GM10266 (cell line): Measurements from ENCODE around the gene NHLH1.

Experiments used
- DNase-seq: peaks from one replicate; pipeline ENCODE4 v3.0.0; 2012; ENCODE audit errors: extremely low spot score
- CTCF ChIP-seq: IDR thresholded peaks from 2 replicates; pipeline ENCODE4 v1.5.1; 2012; ENCODE audit warnings: mild to moderate bottlenecking, low read depth; ENCODE audit not compliant: control insufficient read depth, insufficient read depth; ENCODE audit errors: missing control alignments

NHLH1 gene

GRCh38 chr1:160338580-160338979 lies 28.3 kb upstream of the NHLH1 start:
- no peak for DNase-seq
- no peak for TF ChIP-seq CTCF

GRCh38 chr1:160340146-160340545 lies 26.7 kb upstream of the NHLH1 start:
- DNase-seq, result no peak
- TF ChIP-seq CTCF, result no peak

- no peak for TF ChIP-seq CTCF
- no peak for DNase-seq
Observed at GRCh38 chr1:160340866-160341265, 26.0 kb upstream of the NHLH1 start.

- TF ChIP-seq CTCF, result no peak
- no peak for DNase-seq
Observed at GRCh38 chr1:160342526-160342925, 24.3 kb upstream of the NHLH1 start.

GRCh38 chr1:160342953-160343869 lies 23.7 kb upstream of the NHLH1 start, which contains the start of the genes COPA and NCSTN:
Gene COPA (minus strand): TSS chr1:160343250. CDS start chr1:160343170, 80 bp downstream.
Gene NCSTN (plus strand): TSS chr1:160343383. CDS start chr1:160343397, 14 bp downstream.
- DNase-seq, result peak; percentile 89
- TF ChIP-seq CTCF, result no peak

GRCh38 chr1:160344241-160344640 lies 22.6 kb upstream of the NHLH1 start:
- no peak for TF ChIP-seq CTCF
- DNase-seq, result no peak

GRCh38 chr1:160344936-160345335 lies 21.9 kb upstream of the NHLH1 start:
- no peak for DNase-seq

More at GRCh38 chr1:160344936-160345335, 21.9 kb upstream of the NHLH1 start:
- no peak for TF ChIP-seq CTCF
